K562 (cell line): ENCODE data around the gene NHLH1. TPM values are rescaled to one million over a fixed set of nuclear protein-coding genes. Genes with fewer than 3 reads are reported as not detected.

Source experiments
- ATAC-seq: fragments of 200-7000 bp; cut with Tn5 transposase; 3 replicates; pipeline ENCODE4 v1.9.1; 2020; ENCODE audit warnings: moderate library complexity
- BruUV-seq: library from RNA; stranded (reverse); fragments of 400-500 nt; replicated peaks from 2 replicates; lab custom pipeline; 2021; lab: Mats Ljungman, UMichigan
- CTCF ChIA-PET: fragments of 300-600 bp; formaldehyde crosslinking; extraction: SDS; loops from one replicate; lab custom pipeline; 2021; ENCODE audit warnings: low intra/inter-chr PET ratio; lab: Yijun Ruan, JAX
- POLR2A ChIA-PET: fragments of 300-600, 350-650 bp; sonication (Branson Sonifier 250); formaldehyde crosslinking; extraction: SDS; loops from one replicate; lab custom pipeline; 2021; ENCODE audit warnings: antibody characterized with exemption, inconsistent platforms; lab: Yijun Ruan, JAX
- DNase-seq, 4 experiments: peaks; one replicate each; pipeline versions ENCODE4 v3.0.0 to v3.0.0-alpha.2; 2011 to 2018; ENCODE audit warnings: low spot score in 3 of 4, mixed read lengths in 3 of 4; ENCODE audit errors: extremely low read depth in 1 of 4
- FAIRE-seq: peaks from 2 replicates; lab custom pipeline; 2011; peaks lifted over from hg19 to GRCh38; lab: Jason Lieb, UNC
- H2AFZ ChIP-seq: 2 replicates; pipeline ENCODE4 v1.6.0; 2011; ENCODE audit warnings: low read depth, low read length, control low read depth, inconsistent platforms
- H3K27ac ChIP-seq: fragments of 200-600 bp; 3 replicates; pipeline ENCODE4 v1.8.0; 2011; ENCODE audit warnings: low read depth, mild to moderate bottlenecking, control low read depth, inconsistent platforms, low read length, moderate library complexity, mixed read lengths; ENCODE audit errors: extremely low read depth
- H3K27me3 ChIP-seq, 2 experiments: fragments of 300-600 bp in 1 of 2; 2 replicates in 1 of 2; 3 replicates in 1 of 2; pipeline versions ENCODE4 v1.6.0 to v1.8.0; 2011; ENCODE audit warnings: inconsistent platforms in 2 of 2, low read length in 2 of 2, mild to moderate bottlenecking in 1 of 2, mixed read lengths in 1 of 2, moderate library complexity in 1 of 2; ENCODE audit not compliant: control insufficient read depth in 2 of 2, insufficient read depth in 2 of 2
- H3K36me3 ChIP-seq: fragments of 300-600 bp; 3 replicates; pipeline ENCODE4 v1.8.0; 2011; ENCODE audit warnings: mild to moderate bottlenecking, low read length, inconsistent platforms; ENCODE audit not compliant: control insufficient read depth, insufficient read depth
- H3K4me1 ChIP-seq, 2 experiments: fragments of 200-600 bp in 1 of 2; replicated peaks in 1 of 2; 2 replicates in 1 of 2; 3 replicates in 1 of 2; pipeline versions ENCODE4 v1.5.1 to v1.8.0; 2011; ENCODE audit warnings: inconsistent platforms in 2 of 2, low read length in 2 of 2, mild to moderate bottlenecking in 1 of 2, mixed read lengths in 1 of 2, moderate library complexity in 1 of 2; ENCODE audit not compliant: control insufficient read depth in 2 of 2, insufficient read depth in 2 of 2
- H3K4me2 ChIP-seq: 2 replicates; pipeline ENCODE4 v1.6.1; 2011; ENCODE audit warnings: low read length, control low read depth, inconsistent platforms, mixed read lengths; ENCODE audit not compliant: insufficient read depth
- H3K4me3 ChIP-seq: fragments of 200-600 bp; sonication (generic), shearing (Covaris generic); 2 replicates; pipeline ENCODE4 v1.5.1; 2016; ENCODE audit warnings: control low read depth, inconsistent platforms
- H3K79me2 ChIP-seq: fragments of 200-600 bp; 3 replicates; pipeline ENCODE4 v1.8.0; 2011; ENCODE audit warnings: low read length, inconsistent platforms; ENCODE audit not compliant: control insufficient read depth, insufficient read depth
- H3K9ac ChIP-seq, 2 experiments: 2 replicates each; pipeline versions ENCODE4 v1.6.0 to v1.6.1; 2011; ENCODE audit warnings: low read depth in 2 of 2, low read length in 2 of 2, control low read depth in 1 of 2, inconsistent platforms in 1 of 2, mild to moderate bottlenecking in 1 of 2, mixed read lengths in 1 of 2; ENCODE audit not compliant: insufficient read depth in 1 of 2
- H3K9me1 ChIP-seq: one replicate; pipeline ENCODE4 v1.6.0; 2011; ENCODE audit warnings: inconsistent platforms, mild to moderate bottlenecking, low read length, moderate library complexity; ENCODE audit not compliant: control insufficient read depth, insufficient read depth
- H3K9me3 ChIP-seq: replicated peaks from 2 replicates; pipeline ENCODE4 v1.5.1; 2011; ENCODE audit warnings: low read depth, low read length, inconsistent platforms; ENCODE audit not compliant: control insufficient read depth, insufficient read depth
- H4K20me1 ChIP-seq: replicated peaks from 2 replicates; pipeline ENCODE4 v1.6.1; 2011; ENCODE audit warnings: low read length, inconsistent platforms, mixed read lengths; ENCODE audit not compliant: control insufficient read depth, insufficient read depth
- ATF3 ChIP-seq, 2 experiments: fragments of 450-650 bp in 1 of 2; sonication (generic) in 1 of 2; formaldehyde crosslinking in 1 of 2; IDR thresholded peaks in 1 of 2; conservative IDR thresholded peaks in 1 of 2; 2 replicates each; pipeline versions ENCODE4 v1.6.1 to v1.8.1; 2016 to 2023; ENCODE audit warnings: mild to moderate bottlenecking in 2 of 2, moderate library complexity in 2 of 2, inconsistent platforms in 1 of 2, missing genetic modification reagents in 1 of 2
- FOXP4 ChIP-seq: sonication (generic); formaldehyde crosslinking; IDR thresholded peaks from 2 replicates; pipeline ENCODE4 v1.8.0; 2022; ENCODE audit warnings: mild to moderate bottlenecking, missing genetic modification reagents, borderline replicate concordance
- JUNB ChIP-seq: fragments of 450-650 bp; formaldehyde crosslinking; conservative IDR thresholded peaks from 2 replicates; pipeline ENCODE4 v1.4.0; 2020; ENCODE audit warnings: mild to moderate bottlenecking
- NFE2L1 ChIP-seq: fragments of 450-650 bp; IDR thresholded peaks from 2 replicates; pipeline ENCODE4 v1.6.1; 2016; ENCODE audit warnings: missing genetic modification characterization, low read depth, mild to moderate bottlenecking, missing compliant biosample characterization, moderate library complexity, borderline replicate concordance
- POLR2AphosphoS5 ChIP-seq: IDR thresholded peaks from 2 replicates; pipeline ENCODE4 v1.6.1; 2011; ENCODE audit warnings: mild to moderate bottlenecking, low read depth, low read length, moderate library complexity; ENCODE audit not compliant: control insufficient read depth, insufficient read depth
- RBM15 ChIP-seq: fragments of 200-400 bp; formaldehyde crosslinking; IDR thresholded peaks from 2 replicates; pipeline ENCODE4 v1.6.1; 2018; ENCODE audit warnings: mild to moderate bottlenecking, low read length, moderate library complexity; ENCODE audit not compliant: insufficient read depth
- RFX1 ChIP-seq: fragments of 450-650 bp; IDR thresholded peaks from 2 replicates; pipeline ENCODE4 v1.6.1; 2016; ENCODE audit warnings: mild to moderate bottlenecking, moderate library complexity
- TEAD4 ChIP-seq, 2 experiments: sonication (generic) in 1 of 2; formaldehyde crosslinking in 1 of 2; IDR thresholded peaks; 2 replicates each; pipeline versions ENCODE4 v1.6.1 to v1.8.0; 2012 to 2022; ENCODE audit warnings: borderline replicate concordance in 1 of 2, inconsistent platforms in 1 of 2, low read length in 1 of 2, mild to moderate bottlenecking in 1 of 2, missing genetic modification reagents in 1 of 2
- ZNF449 ChIP-seq: fragments of 250-450 bp; sonication (Bioruptor Pico); IDR thresholded peaks from 2 replicates; pipeline ENCODE4 v1.8.0; 2022; ENCODE audit warnings: moderate library complexity, mild to moderate bottlenecking, inconsistent platforms
- ZNF511 ChIP-seq: sonication (generic); formaldehyde crosslinking; IDR thresholded peaks from 2 replicates; pipeline ENCODE4 v1.8.0; 2022; ENCODE audit warnings: mild to moderate bottlenecking, missing genetic modification reagents
- ZNF592 ChIP-seq: fragments of 450-650 bp; IDR thresholded peaks from 2 replicates; pipeline ENCODE4 v1.6.1; 2017; ENCODE audit warnings: antibody characterized with exemption, mild to moderate bottlenecking
- ZNF77 ChIP-seq: fragments of 250-450 bp; sonication (Bioruptor Pico); IDR thresholded peaks from 2 replicates; pipeline ENCODE4 v1.5.0; 2020
- WGBS: fragments of 100-300 bp; shearing (Covaris generic); methylation state at CpG from one replicate; pipeline ENCODE4 v1.1.6; 2016; ENCODE audit warnings: low coverage, mixed read lengths; ENCODE audit not compliant: insufficient coverage; ENCODE audit errors: missing lambda C conversion rate; 5-methylcytosine and 5-hydroxymethylcytosine counted together
- in situ Hi-C: fragments of 300-500 bp; cut with MboI; formaldehyde crosslinking; loops from 4 replicates; pipeline ENCODE4 v1.15.0; 2018; ENCODE audit warnings: inconsistent platforms, mixed read lengths
- intact Hi-C: fragments of 100-400 bp; cut with micrococcal nuclease; formaldehyde crosslinking; loops from 2 replicates; pipeline ENCODE4 v1.14.2; 2022
- polyA plus RNA-seq, 8 experiments: library from polyadenylated mRNA; depleted of rRNA in 4 of 8; stranded (reverse) in 5 of 8; unstranded in 3 of 8; fragments of >200 nt; fragmentation: Nextera tagmentation in 2 of 8; fragmentation: Illumina TruSeq in 1 of 8; extraction: Ambion mirVana in 2 of 8; extraction: Trizol in 1 of 8; gene quantifications; 2 replicates each; pipeline versions ENCODE4 v1.2.1 to v1.2.3, GENCODE V29; 2011 to 2014; ENCODE audit warnings: inconsistent platforms in 1 of 8, missing spikeins in 1 of 8
- total RNA-seq, 7 experiments: library from RNA; depleted of rRNA in 6 of 7; stranded (reverse); fragments of >200 nt in 6 of 7; fragmentation: Illumina TruSeq in 2 of 7; extraction: Trizol in 2 of 7; gene quantifications; 2 replicates each; pipeline versions ENCODE4 v1.2.1 to v1.2.3, GENCODE V29; 2011 to 2021; ENCODE audit warnings: low replicate concordance in 1 of 7

Gene NHLH1
- total and polyA plus RNA-seq, 9 of the 15 experiments (the other 6 are each of a cell fraction or from before 2014, with no cell fraction given) = 0.09 to 1.3 (median 0.35) TPM; not detected in 1

- ChIA-PET CTCF (no interaction called here), POLR2A (no interaction called here)
- no peak overlapping the region for H3K9ac ChIP-seq
- H3K27me3 ChIP-seq = peaks cover 3 to 14% of the 10 kb centered on the region in 2 experiments; a peak in 3 of 5 replicates
- in situ Hi-C loops (no loop called here), intact Hi-C loops (no loop called here)
- FAIRE-seq (no peak), DNase-seq (no peak), ATAC-seq (no peak; the same call in 1 of the 3 replicates)
- H3K4me2 ChIP-seq = peak overlapping the region; percentile 52
- WGBS = 48% methylated on average over 7 of the region's 7 CpGs
- H3K9me1 ChIP-seq = no peaks in the 10 kb centered on the region
- H4K20me1 ChIP-seq = 0 out of 2 replicates have a peak, but pooled peaks cover 4% of the 10 kb centered on the region
- peak overlapping the region; percentile 48; the same call in 1 of the 2 replicates for H2AFZ ChIP-seq
- H3K27ac ChIP-seq = no peak overlapping the region
- H3K4me1 ChIP-seq = peaks cover 16 to 31% of the 10 kb centered on the region in 2 experiments; a peak in 4 of 5 replicates
- H3K79me2 ChIP-seq = no peaks in the 10 kb centered on the region
- no TSS peak for BruUV-seq
- H3K36me3 ChIP-seq = no peaks in the 10 kb centered on the region
- no peaks in the 10 kb centered on the region for H3K9me3 ChIP-seq
- no peak overlapping the region for H3K4me3 ChIP-seq
- TF ChIP-seq POLR2AphosphoS5 = no peak
- TF ChIP-seq ZNF449 (CRISPR knock-in tag) = no peak
- no peak for TF ChIP-seq TEAD4 (IDR thresholded peaks at IDR 0.05; ENCODE audit: low read length)
- TF ChIP-seq TEAD4 (CRISPR knock-in tag; IDR thresholded peaks at IDR 0.05; ENCODE audit: borderline replicate concordance) = no peak
- TF ChIP-seq ATF3 (IDR thresholded peaks at IDR 0.05) = no peak
- no peak for TF ChIP-seq ATF3 (CRISPR knock-in tag; conservative IDR thresholded peaks at IDR 0.05)
- no peak for TF ChIP-seq RBM15
- no peak for TF ChIP-seq ZNF511
- no peak for TF ChIP-seq NFE2L1 (tag)
- TF ChIP-seq ZNF592 = no peak
- TF ChIP-seq FOXP4 (CRISPR knock-in tag) = no peak
- no peak for TF ChIP-seq ZNF77 (CRISPR knock-in tag)
- no peak for TF ChIP-seq RFX1
- TF ChIP-seq JUNB (CRISPR knock-in tag) = no peak
Measured at GRCh38 chr1:160401487-160401805, 34.6 kb downstream of the NHLH1 start.
